ENCODE measurements around the gene BAG1.

Gene BAG1

GRCh38 chr9:33273972-33274328 lies 9.4 kb upstream of the BAG1 start:
- DNase-seq (ENCODE audit: low spot score) = no peak

GRCh38 chr9:33273266-33273971 lies 8.9 kb upstream of the BAG1 start:
- DNase-seq (ENCODE audit: low spot score) = no peak

GRCh38 chr9:33272061-33272460 lies 7.6 kb upstream of the BAG1 start:
- DNase-seq (ENCODE audit: low spot score) = no peak

- no peak for DNase-seq (ENCODE audit: low spot score)
Measured at GRCh38 chr9:33270146-33270545, 5.6 kb upstream of the BAG1 start.

- DNase-seq (ENCODE audit: low spot score) = no peak
Measured at GRCh38 chr9:33267151-33267767, 2.8 kb upstream of the BAG1 start.

- DNase-seq (ENCODE audit: low spot score) = no peak
Measured at GRCh38 chr9:33265211-33265865, 830 bp upstream of the BAG1 start.

- DNase-seq (ENCODE audit: low spot score) = no peak
Measured at GRCh38 chr9:33264003-33264472, 470 bp downstream of the BAG1 start.

- no peak for DNase-seq (ENCODE audit: low spot score)
Measured at GRCh38 chr9:33263131-33264002, 1.1 kb downstream of the BAG1 start.

GRCh38 chr9:33260372-33260771 lies 4.1 kb downstream of the BAG1 start:
- DNase-seq (ENCODE audit: low spot score) = no peak

- no peak for DNase-seq (ENCODE audit: low spot score)
Measured at GRCh38 chr9:33257276-33257675, 7.2 kb downstream of the BAG1 start.

- DNase-seq (ENCODE audit: low spot score) = no peak
Measured at GRCh38 chr9:33256236-33256635, 8.3 kb downstream of the BAG1 start.

- no peak for DNase-seq (ENCODE audit: low spot score)
Measured at GRCh38 chr9:33255471-33255870, 9.0 kb downstream of the BAG1 start.

- no peak for DNase-seq (ENCODE audit: low spot score)
Measured at GRCh38 chr9:33255014-33255413, 9.5 kb downstream of the BAG1 start.

- no peak for DNase-seq (ENCODE audit: low spot score)
Measured at GRCh38 chr9:33254211-33254610, 10.3 kb downstream of the BAG1 start.

GRCh38 chr9:33250458-33250995 lies 14.0 kb downstream of the BAG1 start:
- no peak for DNase-seq (ENCODE audit: low spot score)

- DNase-seq (ENCODE audit: low spot score) = no peak
Measured at GRCh38 chr9:33249983-33250382, 14.5 kb downstream of the BAG1 start.

- DNase-seq (ENCODE audit: low spot score) = no peak
Measured at GRCh38 chr9:33249087-33249658, 15.3 kb downstream of the BAG1 start.

- no peak for DNase-seq (ENCODE audit: low spot score)
Measured at GRCh38 chr9:33248606-33249005, 15.9 kb downstream of the BAG1 start.

GRCh38 chr9:33246269-33246860 lies 18.1 kb downstream of the BAG1 start:
- no peak for DNase-seq (ENCODE audit: low spot score)

GRCh38 chr9:33245341-33245740 lies 19.2 kb downstream of the BAG1 start:
- no peak for DNase-seq (ENCODE audit: low spot score)

- DNase-seq (ENCODE audit: low spot score) = no peak
Measured at GRCh38 chr9:33244137-33244784, 20.2 kb downstream of the BAG1 start.

All from ecto neural progenitor cell (in vitro differentiated cells).